NCI-H146 (cell line): ENCODE results near the gene PPP1R10.
A peak's percentile ranks its signal among the peaks of the same experiment; 100 is the strongest.

Source experiments
- DNase-seq: peaks from one replicate; lab custom pipeline; 2025; lab: John Stamatoyannopoulos, UW

PPP1R10 gene

GRCh38 chr6:30619561-30619960 lies 2.5 kb upstream of the PPP1R10 start:
- no peak for DNase-seq

GRCh38 chr6:30618270-30618797 lies 1.3 kb upstream of the PPP1R10 start:
- peak; percentile 11 for DNase-seq

GRCh38 chr6:30617565-30618269 lies 674 bp upstream of the PPP1R10 start, which contains the start of gene MRPS18B:
Gene MRPS18B, plus strand, starts transcription at chr6:30617840. Its CDS starts 26 bp downstream, at chr6:30617866.
- DNase-seq, result peak; percentile 95

GRCh38 chr6:30615958-30616810 lies 859 bp downstream of the PPP1R10 start:
- peak; percentile 61 for DNase-seq

- peak; percentile 83 for DNase-seq
These were observed 1.7 kb downstream of the PPP1R10 start for GRCh38 chr6:30615219-30615957.

GRCh38 chr6:30614843-30615218 lies 2.2 kb downstream of the PPP1R10 start:
- peak; percentile 98 for DNase-seq

GRCh38 chr6:30614044-30614842 lies 2.8 kb downstream of the PPP1R10 start:
- DNase-seq, result peak; percentile 27

GRCh38 chr6:30613251-30614043 lies 3.6 kb downstream of the PPP1R10 start:
- DNase-seq, result no peak

GRCh38 chr6:30612687-30613248 lies 4.3 kb downstream of the PPP1R10 start:
- no peak for DNase-seq

- no peak for DNase-seq
These were observed 4.8 kb downstream of the PPP1R10 start for GRCh38 chr6:30612213-30612612.

- no peak for DNase-seq
These were observed 5.2 kb downstream of the PPP1R10 start for GRCh38 chr6:30611856-30612194.

GRCh38 chr6:30611150-30611855 lies 5.7 kb downstream of the PPP1R10 start:
- no peak for DNase-seq

- no peak for DNase-seq
These were observed 7.0 kb downstream of the PPP1R10 start for GRCh38 chr6:30610065-30610464.

- no peak for DNase-seq
These were observed 13.1 kb downstream of the PPP1R10 start for GRCh38 chr6:30603961-30604360.

DNA sequence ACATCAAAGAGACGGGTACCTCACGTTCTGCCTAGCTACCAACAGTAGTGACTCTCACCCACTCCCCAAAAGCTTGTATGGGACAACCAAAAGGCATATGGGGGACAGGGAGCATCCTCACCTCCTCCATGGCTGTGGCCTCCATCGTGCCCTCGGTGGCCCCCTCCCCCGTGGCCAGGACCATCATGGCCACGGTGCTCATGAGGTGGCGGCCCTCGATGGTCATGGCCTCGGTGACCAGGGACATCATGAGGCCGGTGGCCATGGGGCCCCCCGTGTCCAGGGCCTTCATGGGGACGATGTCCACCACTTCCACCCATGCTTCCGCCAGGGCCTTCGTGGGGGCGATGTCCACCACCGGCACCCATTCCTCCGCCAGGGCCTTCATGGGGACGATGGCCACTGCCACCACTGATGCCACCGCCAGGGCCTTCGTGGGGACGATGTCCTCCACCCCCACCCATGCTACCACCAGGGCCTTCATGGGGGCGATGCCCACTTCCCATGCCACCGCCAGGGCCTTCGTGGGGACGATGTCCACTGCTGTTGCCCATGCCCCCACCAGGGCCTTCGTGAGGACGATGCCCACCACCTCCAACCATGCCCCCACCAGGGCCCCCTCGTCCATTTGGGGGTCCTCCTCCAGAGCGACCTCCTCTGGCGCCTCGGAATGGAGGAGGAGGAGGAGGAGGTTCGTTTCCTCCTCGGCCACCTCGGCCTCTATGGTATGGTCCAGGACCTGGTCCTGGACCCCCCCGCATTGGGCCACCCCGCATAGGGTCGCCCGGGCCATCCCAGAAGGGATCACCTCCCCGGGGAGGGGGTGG lies 15.0 kb downstream of the PPP1R10 start:
- no peak for DNase-seq

GRCh38 chr6:30601436-30601814 lies 15.6 kb downstream of the PPP1R10 start:
- no peak for DNase-seq

- no peak for DNase-seq
These were observed 16.5 kb downstream of the PPP1R10 start for GRCh38 chr6:30600451-30600961.

GRCh38 chr6:30599625-30600324 lies 17.3 kb downstream of the PPP1R10 start:
- DNase-seq, result no peak
